B cell (primary cell): ENCODE measurements around the gene ATP9A.

Source experiments
- CTCF ChIP-seq: fragments of 200-600 bp; IDR thresholded peaks from one replicate; pipeline ENCODE4 v1.8.0; 2022; ENCODE audit warnings: antibody characterized with exemption, mild to moderate bottlenecking
- EZH2 ChIP-seq: IDR thresholded peaks from 2 replicates; pipeline ENCODE4 v1.6.1; 2012; ENCODE audit warnings: borderline replicate concordance, low read depth, mild to moderate bottlenecking, moderate library complexity, low read length; ENCODE audit not compliant: insufficient read depth, poor library complexity, severe bottlenecking

DNA sequence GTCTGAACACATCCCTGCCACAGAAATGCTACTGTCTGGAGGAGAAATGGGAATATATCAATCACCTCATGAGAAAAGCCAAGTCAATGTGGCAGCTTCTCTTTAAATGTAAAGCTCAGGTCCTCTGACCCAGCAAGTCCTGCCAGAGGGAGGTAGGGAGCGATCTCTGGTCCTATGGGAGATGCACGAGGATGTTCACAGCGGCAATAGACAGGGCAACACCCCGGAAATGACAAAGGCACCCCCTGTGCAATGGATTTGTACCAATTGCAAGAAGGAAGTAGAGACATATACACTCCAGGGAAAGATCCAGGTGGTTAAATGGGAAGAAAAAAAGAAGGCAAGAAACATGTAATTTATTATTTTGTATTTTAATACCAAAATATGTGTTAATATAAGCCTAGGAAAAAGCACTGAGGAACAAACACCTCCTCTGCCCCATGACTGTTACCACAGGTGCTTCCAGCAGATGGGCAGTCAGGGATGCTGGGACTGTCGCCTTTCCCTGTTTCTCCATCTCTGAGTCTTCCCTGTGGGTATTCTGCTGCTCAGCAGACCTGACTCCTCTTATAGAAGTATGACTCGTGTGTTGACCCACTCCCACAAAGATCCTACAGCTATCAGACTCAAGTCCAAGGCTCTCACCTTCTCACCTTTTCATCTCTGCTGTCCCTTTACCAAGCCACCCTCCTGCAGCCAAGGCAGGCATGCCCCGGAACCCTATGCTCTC lies 20.8 kb downstream of the ATP9A start:
- TF ChIP-seq CTCF, result no peak
- TF ChIP-seq EZH2, result no peak
